ENCODE results near the gene TTLL12.

Gene TTLL12

GRCh38 chr22:43131773-43132501, 55.0 kb downstream of the TTLL12 start (continued):
- no peak for TF ChIP-seq ARNTL (CRISPR knock-in tag; IDR thresholded peaks at IDR 0.05; ENCODE audit: borderline replicate concordance, low read depth)
- TF ChIP-seq RARB (CRISPR knock-in tag; IDR thresholded peaks at IDR 0.05), result no peak
- TF ChIP-seq ZFP3 (CRISPR knock-in tag; IDR thresholded peaks at IDR 0.05), result no peak

GRCh38 chr22:43129426-43130425, 57.2 kb downstream of the TTLL12 start:
- ATAC-seq, result no peak
- TF ChIP-seq SNAI2 (CRISPR knock-in tag; IDR thresholded peaks at IDR 0.05) (no peak), ZFP3 (CRISPR knock-in tag; IDR thresholded peaks at IDR 0.05) (no peak), ZNF70 (CRISPR knock-in tag; IDR thresholded peaks at IDR 0.05) (no peak), RARB (CRISPR knock-in tag; IDR thresholded peaks at IDR 0.05) (no peak), PPARA (CRISPR knock-in tag; IDR thresholded peaks at IDR 0.05; ENCODE audit: borderline replicate concordance) (no peak), TOX (CRISPR knock-in tag; IDR thresholded peaks at IDR 0.05; ENCODE audit: borderline replicate concordance) (no peak), PATZ1 (CRISPR knock-in tag; IDR thresholded peaks at IDR 0.05; ENCODE audit: borderline replicate concordance) (no peak), ARNTL (CRISPR knock-in tag; IDR thresholded peaks at IDR 0.05; ENCODE audit: borderline replicate concordance, low read depth) (no peak), ZFP30 (CRISPR knock-in tag; IDR thresholded peaks at IDR 0.05) (no peak), POU6F1 (CRISPR knock-in tag; IDR thresholded peaks at IDR 0.05; ENCODE audit: borderline replicate concordance, low read depth) (no peak), ZNF565 (CRISPR knock-in tag; conservative IDR thresholded peaks at IDR 0.05; ENCODE audit: low read depth) (no peak), CREB5 (CRISPR knock-in tag; IDR thresholded peaks at IDR 0.05; ENCODE audit: low read depth) (no peak), CSDC2 (CRISPR knock-in tag; IDR thresholded peaks at IDR 0.05) (no peak), ESRRG (CRISPR knock-in tag; IDR thresholded peaks at IDR 0.05) (no peak), ZC3H10 (CRISPR knock-in tag; IDR thresholded peaks at IDR 0.05) (no peak), TCF4 (CRISPR knock-in tag; IDR thresholded peaks at IDR 0.05; ENCODE audit: borderline replicate concordance) (no peak)
- TF ChIP-seq, protein P1, sequence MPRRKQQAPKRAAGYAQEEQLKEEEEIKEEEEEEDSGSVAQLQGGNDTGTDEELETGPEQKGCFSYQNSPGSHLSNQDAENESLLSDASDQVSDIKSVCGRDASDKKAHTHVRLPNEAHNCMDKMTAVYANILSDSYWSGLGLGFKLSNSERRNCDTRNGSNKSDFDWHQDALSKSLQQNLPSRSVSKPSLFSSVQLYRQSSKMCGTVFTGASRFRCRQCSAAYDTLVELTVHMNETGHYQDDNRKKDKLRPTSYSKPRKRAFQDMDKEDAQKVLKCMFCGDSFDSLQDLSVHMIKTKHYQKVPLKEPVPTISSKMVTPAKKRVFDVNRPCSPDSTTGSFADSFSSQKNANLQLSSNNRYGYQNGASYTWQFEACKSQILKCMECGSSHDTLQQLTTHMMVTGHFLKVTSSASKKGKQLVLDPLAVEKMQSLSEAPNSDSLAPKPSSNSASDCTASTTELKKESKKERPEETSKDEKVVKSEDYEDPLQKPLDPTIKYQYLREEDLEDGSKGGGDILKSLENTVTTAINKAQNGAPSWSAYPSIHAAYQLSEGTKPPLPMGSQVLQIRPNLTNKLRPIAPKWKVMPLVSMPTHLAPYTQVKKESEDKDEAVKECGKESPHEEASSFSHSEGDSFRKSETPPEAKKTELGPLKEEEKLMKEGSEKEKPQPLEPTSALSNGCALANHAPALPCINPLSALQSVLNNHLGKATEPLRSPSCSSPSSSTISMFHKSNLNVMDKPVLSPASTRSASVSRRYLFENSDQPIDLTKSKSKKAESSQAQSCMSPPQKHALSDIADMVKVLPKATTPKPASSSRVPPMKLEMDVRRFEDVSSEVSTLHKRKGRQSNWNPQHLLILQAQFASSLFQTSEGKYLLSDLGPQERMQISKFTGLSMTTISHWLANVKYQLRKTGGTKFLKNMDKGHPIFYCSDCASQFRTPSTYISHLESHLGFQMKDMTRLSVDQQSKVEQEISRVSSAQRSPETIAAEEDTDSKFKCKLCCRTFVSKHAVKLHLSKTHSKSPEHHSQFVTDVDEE (CRISPR knock-in tag; IDR thresholded peaks at IDR 0.05), result no peak

GRCh38 chr22:43128928-43129424, 58.0 kb downstream of the TTLL12 start:
- no peak for ATAC-seq
- no peak for TF ChIP-seq CREB5 (CRISPR knock-in tag; IDR thresholded peaks at IDR 0.05; ENCODE audit: low read depth)

All from SK-N-SH treated with all-trans-retinoic acid at 6 μM for 48 hours (cell line).